T-helper 2 cell treated with Interferon-gamma antibody and Interleukin-4, amounts not matched to agents 100 ng/mL and 5 ng/mL, for 36 hours (primary cell): ENCODE measurements around the gene MECR. TPM values are rescaled to one million over a fixed set of nuclear protein-coding genes. Genes with fewer than 3 reads are reported as not detected.
"Not testable (repeated sequence)": the region's sequence is repeated elsewhere in the genome, so short reads cannot be mapped to it uniquely, and the experiment has no call there.

Source experiments
- intact Hi-C: fragments of 100-400 bp; cut with micrococcal nuclease; formaldehyde crosslinking; loops from one replicate; pipeline ENCODE4 v1.15.1; 2023
- total RNA-seq: library from RNA; stranded (reverse); gene quantifications from 2 replicates; pipeline ENCODE4 v1.2.3, GENCODE V29; 2022

MECR gene
- total RNA-seq, 1 donor from 2014 or later = 24.7 TPM

DNA sequence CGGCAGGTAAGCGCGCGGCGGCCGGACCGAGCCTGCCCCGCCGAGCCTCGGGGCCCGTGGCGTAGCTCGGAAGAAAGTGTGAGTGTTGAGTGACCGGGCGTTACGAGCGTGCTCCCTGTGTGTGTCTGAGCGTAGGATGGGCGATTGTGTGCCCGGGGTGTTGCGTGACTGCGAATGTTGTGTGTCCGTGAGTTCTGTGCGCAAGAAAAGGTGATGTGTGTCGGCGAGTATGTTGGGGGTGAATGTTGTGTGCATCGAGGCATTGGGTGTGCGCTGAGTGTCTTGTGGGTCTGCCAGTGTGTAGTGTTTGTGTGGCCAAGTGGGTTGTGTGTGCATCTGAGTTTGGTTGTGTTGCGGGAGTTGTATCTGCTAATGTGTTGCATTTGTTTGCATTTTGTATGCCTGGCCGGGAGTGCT, 6.0 kb upstream of the MECR start:
- intact Hi-C loops = no loop called here

GRCh38 chr1:29235955-29236711, 5.4 kb upstream of the MECR start, which contains the start of gene PTPRU:
PTPRU (plus strand) TSS chr1:29236522; CDS start chr1:29236645, 123 bp downstream.
- intact Hi-C loops = no loop called here

- intact Hi-C loops = not testable (repeated sequence)
These were observed 4.1 kb upstream of the MECR start for GRCh38 chr1:29234881-29235280.

- intact Hi-C loops = no loop called here
These were observed 3.7 kb upstream of the MECR start for GRCh38 chr1:29234471-29234870.

- intact Hi-C loops = no loop called here
These were observed 3.0 kb upstream of the MECR start for GRCh38 chr1:29233693-29234092.

- intact Hi-C loops = no loop called here
These were observed 1.7 kb upstream of the MECR start for GRCh38 chr1:29232387-29232786.

DNA sequence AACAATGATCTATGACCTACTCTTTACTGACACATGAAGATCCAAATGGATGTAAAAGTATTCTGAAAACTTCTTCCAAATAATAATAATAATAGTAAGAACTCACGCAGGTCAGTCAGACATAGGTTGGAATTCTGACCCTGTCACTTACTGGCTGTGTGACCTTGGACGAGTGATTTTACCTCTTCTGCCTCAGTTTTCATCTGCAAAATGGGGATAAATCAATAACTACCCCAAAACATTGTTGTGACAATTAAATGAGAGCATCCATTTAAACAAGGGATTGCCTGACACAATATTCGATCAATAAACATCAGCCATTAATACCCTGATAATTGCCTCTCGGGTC, 556 bp downstream of the MECR start:
- intact Hi-C loops = loop anchor here (2.0 kb wide), 2 partner anchors 47 to 1489 kb away; no protein-coding TSS in a partner anchor

GRCh38 chr1:29227511-29227910, 3.2 kb downstream of the MECR start:
- intact Hi-C loops = no loop called here

DNA sequence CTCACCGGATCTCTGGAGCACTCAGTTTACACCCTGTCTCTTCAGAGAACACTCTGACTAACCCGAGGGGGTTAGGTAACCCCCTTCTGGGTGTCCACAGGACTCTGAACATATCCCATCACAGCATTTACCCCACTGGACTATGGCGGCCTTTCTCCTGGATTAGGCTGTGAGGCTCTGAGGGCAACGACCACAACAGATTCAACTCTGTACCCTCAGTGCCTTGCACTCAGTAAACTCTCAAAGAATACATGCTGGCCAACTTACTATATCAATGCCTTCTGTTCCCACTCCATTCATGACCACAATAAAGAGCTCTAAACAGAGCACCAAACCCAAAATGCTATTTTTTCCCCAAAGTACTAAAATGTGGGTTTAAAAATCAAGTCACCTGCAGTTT, 5.4 kb downstream of the MECR start:
- intact Hi-C loops = no loop called here

- intact Hi-C loops = no loop called here
These were observed 6.3 kb downstream of the MECR start for GRCh38 chr1:29224356-29224837.

DNA sequence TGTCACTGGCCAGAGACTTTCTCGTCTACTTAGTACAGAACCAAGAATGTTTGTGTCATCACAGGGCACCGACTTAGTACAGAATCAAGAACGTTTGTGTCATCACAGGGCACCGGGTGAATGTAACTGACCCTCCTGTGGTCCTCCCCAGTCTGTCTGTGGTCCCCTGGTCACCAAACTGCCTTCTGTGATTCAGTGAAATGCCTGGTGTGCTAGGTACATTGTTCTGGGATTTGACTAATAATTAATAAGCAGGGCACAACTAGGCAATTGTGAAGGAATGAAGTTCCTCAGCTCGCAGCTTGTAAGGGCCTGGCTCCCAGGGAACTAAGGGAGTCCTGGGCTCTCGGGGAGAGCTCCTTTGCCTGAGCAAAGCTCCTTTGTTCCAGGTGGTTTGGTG, 7.2 kb downstream of the MECR start:
- intact Hi-C loops = no loop called here

- intact Hi-C loops = no loop called here
These were observed 8.0 kb downstream of the MECR start for GRCh38 chr1:29222686-29223085.

DNA sequence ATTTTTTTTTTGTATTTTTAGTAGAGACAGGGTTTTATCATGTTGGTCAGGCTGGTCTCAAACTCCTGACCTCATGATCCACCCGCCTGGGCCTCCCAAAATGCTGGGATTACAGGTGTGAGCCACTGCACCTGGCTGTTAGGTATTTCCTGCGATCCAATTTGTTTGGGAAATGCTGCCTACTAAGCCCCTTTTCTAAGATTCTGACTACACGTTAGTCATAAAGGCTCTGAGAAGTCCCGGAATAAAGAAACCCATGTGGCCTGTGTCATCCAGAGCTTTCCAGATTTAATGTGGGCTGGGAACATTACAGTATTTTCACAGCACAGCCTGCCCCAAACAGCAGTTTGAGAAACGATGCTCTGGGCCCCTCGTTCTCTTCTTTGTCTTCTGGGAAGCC, 8.5 kb downstream of the MECR start:
- intact Hi-C loops = not testable (repeated sequence)

DNA sequence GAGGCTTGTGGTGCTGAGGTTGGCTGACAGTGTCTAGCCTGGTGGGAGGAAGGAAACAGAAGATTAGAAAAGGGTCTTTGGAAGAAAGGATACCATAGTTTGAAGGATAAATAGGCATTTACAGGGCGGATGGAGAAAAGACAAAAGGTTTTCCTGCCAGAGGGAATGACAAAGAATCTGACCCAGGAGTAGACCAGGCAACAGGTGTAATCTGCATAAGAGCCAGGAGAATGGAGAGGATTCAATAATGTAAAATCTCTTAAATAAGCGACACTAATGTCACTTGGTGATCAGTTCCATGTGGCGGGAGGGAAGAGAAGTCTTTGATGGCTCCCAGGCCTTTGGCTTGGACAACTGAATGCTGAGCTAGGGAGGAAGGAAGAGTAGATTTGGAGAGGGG, 9.4 kb downstream of the MECR start:
- intact Hi-C loops = no loop called here

DNA sequence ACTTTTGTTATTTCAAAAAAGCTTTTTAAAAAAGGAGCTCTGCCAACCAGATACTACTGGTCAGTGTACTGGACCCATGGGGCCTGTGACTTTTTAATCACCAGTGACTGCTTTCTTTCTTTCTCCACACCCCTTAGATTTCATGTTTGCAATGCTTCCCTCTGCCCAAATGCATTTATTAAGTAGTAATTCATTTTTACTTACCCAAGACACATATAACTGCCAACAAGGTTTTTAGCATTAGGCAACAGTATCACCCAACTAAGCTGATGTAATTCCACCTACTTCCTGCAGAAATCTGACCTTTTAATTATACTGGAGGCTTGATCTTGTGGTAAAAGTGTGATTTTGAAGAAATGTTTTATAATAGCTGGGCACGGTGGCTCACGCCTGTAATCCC, 12.5 kb downstream of the MECR start:
- intact Hi-C loops = no loop called here

DNA sequence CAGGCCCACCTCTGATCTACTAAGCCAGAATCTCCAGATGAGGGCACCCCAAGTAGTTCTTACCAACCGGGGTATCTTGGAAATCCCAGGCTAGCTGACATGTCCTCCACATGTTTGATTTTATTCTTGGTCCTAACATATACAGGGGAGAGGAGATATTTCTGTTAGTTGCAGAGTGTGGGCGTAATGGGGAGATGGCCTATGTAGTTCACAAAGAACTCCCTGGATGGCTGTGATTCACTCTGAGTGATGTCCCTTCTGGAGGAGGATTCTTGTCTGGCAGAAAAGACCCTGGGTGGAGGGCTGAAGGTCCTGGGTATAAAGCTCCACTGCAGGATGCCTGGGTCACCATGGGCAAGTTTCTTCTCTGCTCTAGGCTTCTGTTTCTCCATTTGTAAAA, 13.1 kb downstream of the MECR start:
- intact Hi-C loops = no loop called here

DNA sequence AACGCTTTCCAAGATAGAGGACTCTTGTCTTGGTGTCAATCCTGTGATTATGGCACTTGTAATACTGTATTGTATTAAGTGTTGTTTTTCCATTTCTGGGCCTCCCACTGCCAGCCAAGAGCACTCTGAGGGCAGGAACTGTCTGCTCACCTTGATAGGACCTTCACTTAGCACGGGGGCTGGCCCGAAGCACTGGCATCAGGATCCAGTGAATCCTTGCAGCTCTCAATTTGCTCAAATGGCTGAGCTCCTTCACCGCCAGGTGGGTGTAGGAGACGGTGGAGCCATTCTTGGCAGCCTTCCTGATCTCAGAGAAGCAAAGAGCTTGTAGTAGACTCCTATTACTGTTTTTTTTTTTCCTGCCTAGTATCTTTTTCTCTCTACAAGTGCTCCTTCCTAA, 17.7 kb downstream of the MECR start:
- intact Hi-C loops = no loop called here

- intact Hi-C loops = no loop called here
These were observed 19.4 kb downstream of the MECR start for GRCh38 chr1:29211086-29212030.

- intact Hi-C loops = no loop called here
These were observed 20.3 kb downstream of the MECR start for GRCh38 chr1:29210278-29211085.

- intact Hi-C loops = no loop called here
These were observed 21.6 kb downstream of the MECR start for GRCh38 chr1:29209173-29209572.

DNA sequence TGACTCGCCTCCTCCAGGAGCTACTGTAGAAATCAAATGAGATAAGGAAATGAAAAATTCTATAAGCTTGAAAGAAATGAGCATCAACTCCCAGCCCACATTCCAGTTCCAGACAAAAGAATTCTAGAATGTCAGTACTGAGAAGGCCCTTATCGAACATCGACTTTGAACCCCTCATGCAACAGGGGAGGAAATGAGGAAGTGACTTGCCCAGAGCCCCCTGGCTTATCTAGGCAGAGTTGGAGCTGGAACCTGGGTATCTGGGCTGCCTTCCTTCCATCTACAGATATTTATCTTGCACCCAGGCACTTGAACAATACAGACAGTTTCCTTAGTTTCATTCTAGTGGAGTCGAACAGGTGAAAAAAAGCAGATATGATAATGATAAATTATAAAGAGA, 22.3 kb downstream of the MECR start:
- intact Hi-C loops = no loop called here
